Measurements from ENCODE around the gene LPP. TPM values are rescaled to one million over a fixed set of nuclear protein-coding genes. Genes with fewer than 3 reads are reported as not detected.

The LPP gene
- total and polyA plus RNA-seq, 8 donors, result 23.1 to 220 (median 26.7) TPM

DNA sequence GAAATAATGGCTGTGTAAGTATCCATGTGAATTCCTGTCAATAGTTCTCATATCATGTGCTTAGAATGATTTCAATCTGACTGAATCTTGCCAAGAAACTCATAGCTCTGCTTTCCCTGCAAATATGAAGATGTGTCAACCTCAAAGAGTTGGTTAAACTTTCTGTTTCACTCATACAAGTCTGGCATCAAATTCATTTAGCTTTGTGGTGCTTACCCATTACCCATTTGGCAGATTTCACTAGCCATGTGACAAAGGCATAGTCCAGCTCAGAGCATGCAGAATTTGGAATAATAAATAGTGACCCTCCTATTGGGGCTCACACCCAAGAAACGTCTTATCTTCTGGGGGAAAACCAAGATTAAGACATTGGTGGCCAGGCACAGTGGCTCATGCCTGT, 761.2 kb downstream of the LPP start:
- H3K4me3 ChIP-seq, result no peak overlapping the region
- H3K36me3 ChIP-seq, result no peaks in the 10 kb centered on the region
- no peak for TF ChIP-seq CTCF (IDR thresholded peaks at IDR 0.05)
- peak overlapping the region; percentile 21 to 72 for H3K27ac ChIP-seq
- ATAC-seq (no peak), DNase-seq (no peak)
- no peaks in the 10 kb centered on the region for H3K27me3 ChIP-seq
- peaks cover 3 to 43% of the 10 kb centered on the region in 2 donors for H3K4me1 ChIP-seq
- intact Hi-C loops (cut with DNase I), result no loop called here
- peaks cover 0 to 2% of the 10 kb centered on the region in 2 donors for H3K9me3 ChIP-seq

DNA sequence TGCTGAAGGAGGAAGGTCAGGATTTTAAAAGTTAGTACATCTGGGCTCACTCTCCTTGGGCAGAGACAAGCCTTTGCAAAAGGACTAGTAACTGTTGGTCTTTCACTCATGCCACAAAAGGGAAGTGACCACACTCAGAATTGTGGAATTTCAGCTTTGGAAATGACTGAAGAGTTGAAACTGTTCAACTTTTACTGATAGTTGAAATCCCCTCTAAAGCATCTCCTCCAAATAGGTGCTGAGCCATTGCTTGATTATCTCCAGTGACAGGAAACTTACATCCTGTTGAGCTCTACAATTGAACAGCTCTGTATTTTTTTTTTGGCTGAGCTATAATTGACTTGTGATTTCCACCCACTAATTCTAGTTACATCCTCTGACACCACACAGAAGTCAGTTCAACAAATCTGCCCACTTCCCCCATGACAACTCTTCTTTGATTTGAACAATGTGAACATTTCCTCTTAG, 763.0 kb downstream of the LPP start:
- peak overlapping the region in 1 of 2 donors; percentile 47 for H3K27ac ChIP-seq
- peaks cover 3 to 43% of the 10 kb centered on the region in 2 donors for H3K4me1 ChIP-seq
- peak; percentile 52 for ATAC-seq
- H3K27me3 ChIP-seq, result no peaks in the 10 kb centered on the region
- H3K36me3 ChIP-seq, result no peaks in the 10 kb centered on the region
- TF ChIP-seq CTCF (IDR thresholded peaks at IDR 0.05), result no peak
- intact Hi-C loops (cut with DNase I), result no loop called here
- no peak for DNase-seq
- H3K9me3 ChIP-seq, result peaks cover 0 to 6% of the 10 kb centered on the region in 2 donors
- no peak overlapping the region for H3K4me3 ChIP-seq

DNA sequence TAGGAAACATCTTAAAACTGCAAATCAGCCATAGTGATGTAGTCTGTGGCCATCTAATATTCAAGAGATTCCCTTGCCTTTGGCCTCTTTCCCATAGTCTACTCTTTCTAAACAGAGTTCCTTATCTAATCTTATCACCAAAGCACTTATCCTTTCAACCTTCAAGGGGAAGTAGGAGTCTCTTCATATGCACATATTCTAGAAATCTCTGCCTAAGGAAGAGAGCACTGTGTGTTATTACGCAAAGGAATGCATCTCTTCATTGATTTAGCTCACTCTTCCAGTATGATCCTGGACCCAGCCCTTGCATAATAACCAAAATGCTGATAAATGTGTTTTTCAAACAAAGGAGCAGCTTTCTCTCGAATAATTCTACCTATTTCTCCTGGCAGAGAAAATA, 764.1 kb downstream of the LPP start:
- H3K4me3 ChIP-seq, result no peak overlapping the region
- no peaks in the 10 kb centered on the region for H3K36me3 ChIP-seq
- H3K9me3 ChIP-seq, result peaks cover 0 to 6% of the 10 kb centered on the region in 2 donors
- intact Hi-C loops (cut with DNase I), result no loop called here
- H3K27me3 ChIP-seq, result no peaks in the 10 kb centered on the region
- no peak overlapping the region for H3K27ac ChIP-seq
- no peak for DNase-seq
- H3K4me1 ChIP-seq, result peaks cover 3 to 43% of the 10 kb centered on the region in 2 donors
- TF ChIP-seq CTCF (IDR thresholded peaks at IDR 0.05), result no peak
- ATAC-seq, result no peak

DNA sequence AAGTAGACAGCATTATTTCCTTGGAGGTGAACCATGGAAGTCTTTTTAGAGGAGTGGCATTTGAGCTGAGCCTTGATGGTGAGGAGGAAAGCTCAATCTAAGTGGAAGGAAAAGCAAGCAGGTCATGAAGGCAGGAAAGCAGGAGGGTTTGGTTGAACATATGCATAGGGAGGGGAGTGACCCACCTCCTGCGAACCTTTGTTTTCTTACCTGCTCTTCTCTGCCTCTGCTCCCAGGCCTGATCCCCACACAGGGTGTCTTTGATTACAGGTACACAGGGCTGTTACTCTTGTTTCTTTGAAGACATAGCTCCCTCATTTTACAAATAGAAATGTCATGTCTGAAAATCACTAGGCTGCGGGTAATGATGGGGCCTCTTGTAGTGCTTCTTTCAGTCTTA, 769.7 kb downstream of the LPP start:
- Histone ChIP-seq H3K27ac (no peak overlapping the region), H3K9me3 (peaks cover 0 to 6% of the 10 kb centered on the region in 2 donors), H3K4me3 (no peak overlapping the region), H3K27me3 (no peaks in the 10 kb centered on the region), H3K4me1 (no peaks in the 10 kb centered on the region), H3K36me3 (no peaks in the 10 kb centered on the region)
- ATAC-seq, result no peak
- no peak for DNase-seq
- no peak for TF ChIP-seq CTCF (IDR thresholded peaks at IDR 0.05)
- intact Hi-C loops (cut with DNase I), result no loop called here

GRCh38 chr3:188925376-188925775, 771.4 kb downstream of the LPP start:
- no peak overlapping the region for H3K4me3 ChIP-seq
- H3K4me1 ChIP-seq, result no peaks in the 10 kb centered on the region
- ATAC-seq (no peak), DNase-seq (peak in 1 of 4 donors; percentile 45)
- H3K36me3 ChIP-seq, result no peaks in the 10 kb centered on the region
- H3K27ac ChIP-seq, result no peak overlapping the region
- intact Hi-C loops (cut with DNase I), result no loop called here
- no peaks in the 10 kb centered on the region for H3K27me3 ChIP-seq
- TF ChIP-seq CTCF (IDR thresholded peaks at IDR 0.05), result no peak
- peaks cover 0 to 2% of the 10 kb centered on the region in 2 donors for H3K9me3 ChIP-seq

All from left lung (tissue), 10 donors.